Fibroblast of upper back skin (primary cell): ENCODE measurements around the gene TTC28.
A peak's percentile ranks its signal among the peaks of the same experiment; 100 is the strongest.

Experiments used
- DNase-seq: peaks from one replicate; pipeline ENCODE4 v3.0.0-alpha.2; 2013

Gene TTC28

GRCh38 chr22:28031383-28031922 is 648.2 kb downstream of the TTC28 start:
- DNase-seq: no peak

GRCh38 chr22:28030473-28030872 is 649.2 kb downstream of the TTC28 start:
- no peak for DNase-seq

- no peak for DNase-seq
Measured at GRCh38 chr22:28029956-28030355, 649.7 kb downstream of the TTC28 start.

DNA sequence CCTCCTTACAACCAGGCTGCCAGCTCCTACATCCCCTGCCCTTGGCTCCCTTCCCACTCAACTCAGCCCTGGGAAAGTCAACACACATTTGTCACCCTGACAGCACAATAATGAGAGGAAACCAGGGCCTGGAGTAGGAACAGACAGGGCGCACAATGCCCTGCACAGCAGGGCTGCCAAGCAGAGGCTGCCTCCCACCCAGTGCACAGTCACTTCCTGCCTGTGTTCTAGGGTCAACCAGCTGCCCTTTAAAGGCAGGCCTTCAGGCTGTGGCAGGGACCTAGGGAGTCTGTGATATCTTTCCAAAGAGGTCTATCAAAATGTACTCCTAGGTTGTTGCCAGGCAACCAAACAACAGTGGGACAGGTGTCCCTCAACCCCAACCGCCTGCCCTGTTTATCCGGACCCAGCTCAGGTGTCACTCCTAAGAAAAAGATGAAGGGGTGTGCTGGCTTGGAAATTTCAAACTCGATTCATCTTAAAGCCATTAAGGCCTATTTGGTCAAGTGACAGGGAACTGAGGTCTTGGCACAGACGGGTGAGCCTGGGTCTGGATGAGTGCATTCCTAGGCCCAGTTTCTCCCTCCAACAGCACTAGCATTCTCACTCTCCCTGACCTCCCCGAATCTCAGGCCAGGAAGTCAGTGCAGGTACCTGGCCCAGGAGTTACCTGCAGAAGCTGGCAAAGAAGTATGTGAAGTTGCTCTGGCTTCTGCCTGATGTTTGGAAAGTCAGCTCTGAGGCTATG is 650.3 kb downstream of the TTC28 start:
- DNase-seq: no peak

DNA sequence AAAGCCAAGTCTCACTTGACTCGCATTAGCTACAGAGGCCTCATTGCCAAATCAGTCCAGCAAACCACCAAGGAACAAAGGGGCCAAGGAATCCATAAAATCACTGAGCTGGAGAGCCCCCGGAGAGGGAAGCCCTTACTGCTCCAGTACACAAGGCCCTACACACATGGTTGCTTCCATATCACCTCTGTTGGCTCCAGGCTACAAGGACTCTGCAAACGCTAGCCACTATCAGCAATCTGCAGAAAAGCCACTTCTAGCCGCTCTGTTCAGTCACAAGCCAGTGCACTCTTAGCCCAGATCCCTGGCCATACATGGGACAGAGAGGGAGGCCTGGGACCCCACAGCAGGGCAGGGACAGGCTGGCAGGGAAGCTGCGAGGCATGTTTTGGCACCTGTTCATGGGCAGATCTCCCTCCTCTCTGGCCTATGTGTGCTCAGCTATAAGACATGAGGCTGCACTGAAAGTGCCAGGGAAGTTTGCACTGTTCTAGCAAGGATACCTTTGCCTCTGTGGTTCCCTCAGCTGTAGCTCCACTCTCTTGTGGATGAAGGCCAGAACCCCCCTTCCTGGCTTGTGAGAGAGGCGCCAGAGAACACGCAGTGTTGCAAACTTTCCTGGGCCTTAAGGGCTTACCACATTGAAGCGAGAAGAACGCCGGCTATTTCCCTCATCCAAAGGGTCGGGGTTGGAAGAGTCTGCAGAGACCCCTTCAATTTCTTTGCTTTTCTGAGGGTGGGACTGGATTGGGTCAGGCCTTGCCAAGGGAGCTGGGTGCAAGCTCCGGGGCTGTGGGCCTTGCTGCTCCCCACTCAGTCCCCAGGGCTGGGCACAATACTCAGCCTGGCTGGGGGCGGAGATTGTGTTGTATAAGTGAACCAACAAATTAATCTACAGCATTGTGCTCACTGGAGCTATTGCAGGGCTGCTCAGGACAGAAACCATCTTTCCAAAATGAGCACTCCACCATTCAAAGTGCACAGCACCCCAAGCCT is 651.9 kb downstream of the TTC28 start:
- no peak for DNase-seq

- no peak for DNase-seq
Measured at GRCh38 chr22:28025866-28026575, 653.6 kb downstream of the TTC28 start.

GRCh38 chr22:28025333-28025732 is 654.3 kb downstream of the TTC28 start:
- no peak for DNase-seq

- no peak for DNase-seq
Measured at GRCh38 chr22:28024422-28024888, 655.2 kb downstream of the TTC28 start.

- DNase-seq: no peak
Measured at GRCh38 chr22:28023774-28024173, 655.9 kb downstream of the TTC28 start.

DNA sequence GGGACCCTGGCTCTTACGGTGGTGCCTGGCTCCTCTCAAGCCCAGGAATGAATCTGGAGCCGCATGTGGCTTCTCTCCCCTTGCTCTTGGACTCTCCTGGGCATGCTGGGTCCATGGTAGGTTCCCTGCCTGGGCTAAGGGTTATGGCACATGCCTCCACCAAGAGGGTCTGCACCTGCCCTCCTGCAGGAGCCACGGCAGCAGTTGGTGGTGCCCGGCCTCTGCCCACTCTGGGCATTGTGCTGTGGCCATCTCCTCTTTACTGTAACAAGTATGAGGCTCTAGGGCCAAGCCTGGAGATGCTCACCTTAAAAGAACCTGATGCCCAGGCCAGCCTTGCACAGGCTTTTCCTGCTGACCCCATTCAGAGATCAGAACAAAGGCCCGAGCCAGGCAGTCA is 656.6 kb downstream of the TTC28 start:
- DNase-seq: no peak

- DNase-seq: no peak
Measured at GRCh38 chr22:28021998-28022660, 657.5 kb downstream of the TTC28 start.

GRCh38 chr22:28021116-28021997 is 658.3 kb downstream of the TTC28 start:
- DNase-seq: no peak

- DNase-seq: peak; percentile 69
Measured at GRCh38 chr22:28019881-28020861, 659.5 kb downstream of the TTC28 start.

DNA sequence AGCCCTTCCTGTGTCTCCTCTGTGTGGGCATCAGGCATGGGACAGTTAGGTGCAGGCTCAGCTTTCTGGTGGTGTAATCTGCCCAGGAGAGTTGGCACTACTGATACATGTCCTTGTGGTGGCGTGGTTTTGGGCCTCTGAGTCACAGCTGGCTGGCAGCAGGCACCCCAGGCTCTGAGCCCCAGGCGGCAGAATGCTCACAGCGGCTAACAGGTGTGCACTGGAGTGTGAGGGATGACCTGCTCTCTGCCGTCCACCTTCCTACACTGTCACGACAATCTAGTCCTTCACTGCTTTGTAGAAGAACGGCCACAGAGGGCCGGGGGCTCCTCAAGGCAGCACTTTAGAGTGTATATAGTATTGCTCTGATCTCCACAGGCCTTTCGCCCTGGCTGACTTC is 660.3 kb downstream of the TTC28 start:
- no peak for DNase-seq

DNA sequence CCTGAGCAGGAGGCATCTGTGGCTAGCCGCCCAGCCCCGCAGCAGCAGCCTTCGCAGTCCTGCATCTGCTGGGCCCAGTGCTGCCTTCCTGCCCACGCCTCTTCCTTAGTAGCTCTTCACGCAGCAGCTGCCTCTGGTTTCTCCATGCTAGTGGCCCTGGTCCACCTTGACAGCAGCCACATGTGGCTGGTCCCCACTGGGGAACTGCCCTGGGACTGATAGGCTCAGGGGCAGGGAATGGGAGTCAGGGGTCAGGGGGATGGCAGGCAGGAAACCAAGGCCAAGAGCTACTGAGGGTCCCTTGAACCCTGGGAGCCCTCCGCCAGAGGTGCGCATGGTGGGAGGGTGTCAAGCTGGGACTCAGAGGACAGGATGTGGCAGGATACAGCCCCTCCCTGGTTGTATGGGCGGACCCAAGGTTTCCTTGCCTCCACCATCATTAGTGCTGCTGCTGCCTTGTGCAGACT is 661.1 kb downstream of the TTC28 start:
- DNase-seq: no peak

GRCh38 chr22:28017859-28018258 is 661.8 kb downstream of the TTC28 start:
- no peak for DNase-seq

GRCh38 chr22:28017558-28017820 is 662.2 kb downstream of the TTC28 start:
- DNase-seq: no peak

- DNase-seq: no peak
Measured at GRCh38 chr22:28016781-28017557, 662.7 kb downstream of the TTC28 start.
